Measurements from ENCODE around the gene PFKP.

PFKP gene

GRCh38 chr10:3096149-3096548 lies 28.8 kb downstream of the PFKP start:
- no peak for TF ChIP-seq CTCF (IDR thresholded peaks at IDR 0.05; ENCODE audit: control insufficient read depth, insufficient read depth, low read depth, low read length, missing control alignments)
- no peak for DNase-seq (ENCODE audit: low read depth)
- H3K4me3 ChIP-seq (ENCODE audit: control insufficient read depth, low read depth, low read length) = peak overlapping the region; percentile 0

GRCh38 chr10:3097160-3097559 lies 29.8 kb downstream of the PFKP start:
- TF ChIP-seq CTCF (IDR thresholded peaks at IDR 0.05; ENCODE audit: control insufficient read depth, insufficient read depth, low read depth, low read length, missing control alignments) = no peak
- no peak for DNase-seq (ENCODE audit: low read depth)
- H3K4me3 ChIP-seq (ENCODE audit: control insufficient read depth, low read depth, low read length) = no peak overlapping the region

- no peak overlapping the region for H3K4me3 ChIP-seq (ENCODE audit: control insufficient read depth, low read depth, low read length)
- no peak for DNase-seq (ENCODE audit: low read depth)
- TF ChIP-seq CTCF (IDR thresholded peaks at IDR 0.05; ENCODE audit: control insufficient read depth, insufficient read depth, low read depth, low read length, missing control alignments) = no peak
Measured at GRCh38 chr10:3098689-3099088, 31.3 kb downstream of the PFKP start.

GRCh38 chr10:3099291-3100092 lies 32.1 kb downstream of the PFKP start:
- no peak overlapping the region for H3K4me3 ChIP-seq (ENCODE audit: control insufficient read depth, low read depth, low read length)
- TF ChIP-seq CTCF (IDR thresholded peaks at IDR 0.05; ENCODE audit: control insufficient read depth, insufficient read depth, low read depth, low read length, missing control alignments) = no peak
- DNase-seq (ENCODE audit: low read depth) = peak; percentile 72

- TF ChIP-seq CTCF (IDR thresholded peaks at IDR 0.05; ENCODE audit: control insufficient read depth, insufficient read depth, low read depth, low read length, missing control alignments) = no peak
- H3K4me3 ChIP-seq (ENCODE audit: control insufficient read depth, low read depth, low read length) = no peak overlapping the region
- no peak for DNase-seq (ENCODE audit: low read depth)
Measured at GRCh38 chr10:3100093-3100792, 32.9 kb downstream of the PFKP start.

- DNase-seq (ENCODE audit: low read depth) = no peak
- no peak overlapping the region for H3K4me3 ChIP-seq (ENCODE audit: control insufficient read depth, low read depth, low read length)
- no peak for TF ChIP-seq CTCF (IDR thresholded peaks at IDR 0.05; ENCODE audit: control insufficient read depth, insufficient read depth, low read depth, low read length, missing control alignments)
Measured at GRCh38 chr10:3100856-3101640, 33.7 kb downstream of the PFKP start.

All from AG09309 (cell line).